Naive thymus-derived CD4-positive, alpha-beta T cell (primary cell): ENCODE results near the gene SSNA1. TPM values are rescaled to one million over a fixed set of nuclear protein-coding genes. Genes with fewer than 3 reads are reported as not detected.
A peak's percentile ranks its signal among the peaks of the same experiment; 100 is the strongest.

Experiments
- ATAC-seq: fragments of 150-1000 bp; cut with Tn5 transposase; 2 replicates; pipeline ENCODE4 v1.10.0; 2021; ENCODE audit warnings: mild to moderate bottlenecking, moderate library complexity
- CTCF ChIA-PET: fragments of 350-600 bp; sonication (Branson Sonifier 250); formaldehyde crosslinking; loops from one replicate; lab custom pipeline; 2021; ENCODE audit warnings: antibody characterized with exemption; lab: Charles Lee
- POLR2A ChIA-PET: fragments of 350-600 bp; sonication (Branson Sonifier 250); formaldehyde crosslinking; loops from one replicate; lab custom pipeline; 2021; ENCODE audit warnings: antibody characterized with exemption, inconsistent platforms; lab: Charles Lee
- DNase-seq, 9 donors: peaks; one replicate each; pipeline versions ENCODE4 v3.0.0 to v3.0.0-alpha.2; 2020 to 2022; ENCODE audit warnings: mixed read lengths in 1 of 9
- H3K27ac ChIP-seq: one replicate; pipeline ENCODE4 v1.7.0; 2013; ENCODE audit warnings: mild to moderate bottlenecking, low read depth, low read length, moderate library complexity
- H3K27me3 ChIP-seq, 2 donors: one replicate each; pipeline ENCODE4 v1.7.0; 2013; ENCODE audit warnings: low read length in 2 of 2, mild to moderate bottlenecking in 2 of 2, moderate library complexity in 2 of 2; ENCODE audit not compliant: control insufficient read depth in 2 of 2, insufficient read depth in 2 of 2
- H3K36me3 ChIP-seq, 3 experiments: 1 replicate in 2 of 3; 2 replicates in 1 of 3; pipeline ENCODE4 v1.7.0; 2013; ENCODE audit warnings: low read length in 3 of 3, mild to moderate bottlenecking in 3 of 3, moderate library complexity in 1 of 3; ENCODE audit not compliant: insufficient read depth in 3 of 3, control insufficient read depth in 2 of 3
- H3K4me1 ChIP-seq, 2 donors: one replicate each; pipeline ENCODE4 v1.7.0; 2013; ENCODE audit warnings: low read length in 2 of 2, mild to moderate bottlenecking in 2 of 2, moderate library complexity in 1 of 2; ENCODE audit not compliant: control insufficient read depth in 2 of 2, insufficient read depth in 2 of 2
- H3K4me3 ChIP-seq: 2 replicates; pipeline ENCODE4 v1.7.0; 2013; ENCODE audit warnings: mild to moderate bottlenecking, low read length
- H3K9me3 ChIP-seq, 3 experiments: 1 replicate in 2 of 3; 2 replicates in 1 of 3; pipeline ENCODE4 v1.7.0; 2013; ENCODE audit warnings: low read length in 3 of 3; ENCODE audit not compliant: control insufficient read depth in 2 of 3
- H3K27ac Mint-ChIP-seq, 9 donors: one replicate each; pipeline ENCODE4 v1.8.0; 2020 to 2022; ENCODE audit warnings: mixed read lengths in 9 of 9, mild to moderate bottlenecking in 8 of 9, moderate library complexity in 5 of 9, inconsistent platforms in 2 of 9
- H3K27me3 Mint-ChIP-seq, 5 donors: one replicate each; pipeline ENCODE4 v1.8.0; 2021 to 2022; ENCODE audit warnings: mixed read lengths in 5 of 5, mild to moderate bottlenecking in 1 of 5
- H3K36me3 Mint-ChIP-seq, 5 donors: one replicate each; pipeline ENCODE4 v1.8.0; 2020 to 2022; ENCODE audit warnings: mixed read lengths in 5 of 5, mild to moderate bottlenecking in 3 of 5, inconsistent platforms in 1 of 5
- H3K4me1 Mint-ChIP-seq, 7 donors: one replicate each; pipeline ENCODE4 v1.8.0; 2020 to 2022; ENCODE audit warnings: mixed read lengths in 7 of 7, mild to moderate bottlenecking in 3 of 7, inconsistent platforms in 1 of 7
- H3K4me3 Mint-ChIP-seq, 10 donors: one replicate each; pipeline ENCODE4 v1.8.0; 2020 to 2022; ENCODE audit warnings: mild to moderate bottlenecking in 10 of 10, mixed read lengths in 10 of 10, moderate library complexity in 6 of 10, inconsistent platforms in 2 of 10
- H3K9me3 Mint-ChIP-seq, 11 donors: one replicate each; pipeline ENCODE4 v1.8.0; 2020 to 2022; ENCODE audit warnings: mixed read lengths in 11 of 11, mild to moderate bottlenecking in 4 of 11, inconsistent platforms in 1 of 11, moderate library complexity in 1 of 11
- intact Hi-C, 2 donors: fragments of 100-400 bp; cut with micrococcal nuclease; formaldehyde crosslinking; loops; one replicate each; pipeline ENCODE4 v1.15.1; 2023
- polyA plus RNA-seq, 2 donors: library from polyadenylated mRNA; unstranded; fragments of 300-500 nt; fragmentation: Illumina TruSeq; gene quantifications; one replicate each; pipeline ENCODE4 v1.2.3, GENCODE V29; 2021
- total RNA-seq, 6 experiments: library from RNA in 5 of 6; stranded (reverse) in 5 of 6; gene quantifications; 1 replicate in 5 of 6; 2 replicates in 1 of 6; pipeline ENCODE4 v1.2.3 and lab custom pipeline; 2021 to 2026

The SSNA1 gene
- total and polyA plus RNA-seq, 7 experiments from 2014 or later = 37.9 to 133 (median 47.0) TPM

DNA sequence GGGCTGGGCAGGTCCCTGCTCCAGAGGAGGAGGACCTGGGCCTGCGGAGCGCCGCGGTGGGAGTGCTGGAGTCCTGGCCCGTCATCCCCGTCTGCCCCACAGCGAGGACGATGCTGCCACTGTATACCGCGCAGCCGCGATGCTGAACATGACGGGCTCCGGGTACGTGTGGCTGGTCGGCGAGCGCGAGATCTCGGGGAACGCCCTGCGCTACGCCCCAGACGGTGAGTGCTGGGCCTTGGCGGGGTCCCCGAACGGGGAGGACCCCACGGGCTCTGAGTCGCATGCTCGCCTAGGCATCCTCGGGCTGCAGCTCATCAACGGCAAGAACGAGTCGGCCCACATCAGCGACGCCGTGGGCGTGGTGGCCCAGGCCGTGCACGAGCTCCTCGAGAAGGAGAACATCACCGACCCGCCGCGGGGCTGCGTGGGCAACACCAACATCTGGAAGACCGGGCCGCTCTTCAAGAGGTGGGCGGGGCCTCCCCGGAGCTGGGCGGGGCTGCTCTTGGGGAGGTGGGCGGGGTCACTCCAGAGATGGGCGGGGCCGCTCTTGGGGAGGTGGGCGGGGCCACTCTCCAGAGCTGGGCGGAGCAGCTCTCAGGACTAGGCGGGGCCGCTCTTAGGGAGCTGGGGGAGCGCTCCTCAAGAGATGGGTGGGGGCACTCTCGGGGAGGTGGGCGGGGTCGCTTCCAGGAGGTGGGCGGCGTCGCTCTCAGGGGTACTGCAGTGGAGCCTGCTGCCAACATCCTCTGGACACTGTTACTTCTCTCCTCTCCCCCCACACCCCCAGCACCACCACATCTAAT lies 31.7 kb upstream of the SSNA1 start:
- intact Hi-C loops = loop anchor here in 1 of 2 donors (1.0 kb wide), 1 partner anchor 67 kb away; no protein-coding TSS in a partner anchor
- ATAC-seq = peak; percentile 88
- H3K4me3 ChIP-seq = peak overlapping the region; percentile 41
- peaks cover 0 to 16% of the 10 kb centered on the region in 2 donors for H3K4me1 ChIP-seq
- no peak overlapping the region for H3K27ac ChIP-seq
- peak overlapping the region in 8 of 10 donors; percentile 27 to 78 (median 66) for H3K4me3 Mint-ChIP-seq
- H3K27ac Mint-ChIP-seq = no peak overlapping the region
- peak in 6 of 9 donors; percentile 27 to 77 (median 40) for DNase-seq
- peaks cover 5 to 19% (median 11%) of the 10 kb centered on the region in 7 donors for H3K4me1 Mint-ChIP-seq
- no peaks in the 10 kb centered on the region for H3K36me3 Mint-ChIP-seq
- no peaks in the 10 kb centered on the region for H3K9me3 ChIP-seq
- H3K27me3 Mint-ChIP-seq = peaks cover 32 to 44% (median 38%) of the 10 kb centered on the region in 5 donors
- POLR2A ChIA-PET = interaction anchor here (0.9 to 1.0 kb wide), 2 partner anchors 27 to 30 kb away, joined by 3 read pairs; no protein-coding TSS in a partner anchor
- no peaks in the 10 kb centered on the region for H3K36me3 ChIP-seq
- H3K9me3 Mint-ChIP-seq = peaks cover 0 to 3% (median 0%) of the 10 kb centered on the region in 11 donors
- H3K27me3 ChIP-seq = peaks cover 4 to 24% of the 10 kb centered on the region in 2 donors
- CTCF ChIA-PET = no interaction called here

DNA sequence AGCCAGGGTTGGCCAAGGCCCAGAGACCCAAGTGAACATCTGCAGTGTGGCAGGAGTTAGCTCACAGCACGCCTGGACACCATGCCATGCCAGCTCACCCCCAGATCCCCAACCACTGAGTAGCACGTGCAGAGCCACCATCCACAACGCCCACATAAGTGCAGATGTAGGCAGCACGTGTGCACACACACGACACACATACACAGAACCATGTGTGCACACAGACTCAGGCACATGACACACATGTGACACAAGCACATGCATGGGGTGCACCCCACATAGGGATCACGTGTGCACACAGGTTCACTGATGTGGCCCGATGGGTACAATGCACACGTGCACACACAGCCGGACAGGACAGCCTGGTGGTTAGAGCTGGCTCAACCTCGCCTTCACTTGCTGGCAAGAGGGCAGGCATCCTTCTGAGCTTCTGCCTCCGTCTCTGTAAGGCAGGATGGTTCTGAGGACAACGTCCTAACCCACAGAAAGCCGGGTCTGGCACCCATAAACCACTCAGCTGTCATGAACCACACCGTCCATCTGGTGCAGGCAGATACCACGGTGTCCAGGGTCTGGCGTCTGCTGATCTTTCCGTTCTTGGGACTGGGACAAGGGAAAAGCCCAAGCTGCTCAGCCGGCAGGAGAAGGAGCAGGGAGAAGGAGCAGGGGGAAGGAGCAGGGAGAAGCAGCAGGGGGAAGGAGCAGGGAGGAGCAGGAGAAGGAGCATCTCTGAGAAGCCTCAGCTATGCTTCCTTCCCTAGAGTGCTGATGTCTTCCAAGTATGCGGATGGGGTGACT lies 30.7 kb upstream of the SSNA1 start:
- peak overlapping the region in 5 of 10 donors; percentile 27 to 55 (median 48) for H3K4me3 Mint-ChIP-seq
- Histone ChIP-seq H3K4me3 (no peak overlapping the region), H3K27ac (no peak overlapping the region), H3K27me3 (peaks cover 4 to 24% of the 10 kb centered on the region in 2 donors), H3K9me3 (no peaks in the 10 kb centered on the region), H3K4me1 (peaks cover 0 to 16% of the 10 kb centered on the region in 2 donors), H3K36me3 (no peaks in the 10 kb centered on the region)
- no peak for ATAC-seq
- POLR2A ChIA-PET = interaction anchor here (1.0 kb wide), 1 partner anchor 29 kb away, joined by 3 read pairs; no protein-coding TSS in a partner anchor
- peaks cover 0 to 3% (median 0%) of the 10 kb centered on the region in 11 donors for H3K9me3 Mint-ChIP-seq
- H3K27ac Mint-ChIP-seq = no peak overlapping the region
- peaks cover 32 to 45% (median 41%) of the 10 kb centered on the region in 5 donors for H3K27me3 Mint-ChIP-seq
- H3K4me1 Mint-ChIP-seq = peaks cover 5 to 19% (median 13%) of the 10 kb centered on the region in 7 donors
- intact Hi-C loops = loop anchor here in 1 of 2 donors (1.0 kb wide), 1 partner anchor 65 kb away; no protein-coding TSS in a partner anchor
- no peaks in the 10 kb centered on the region for H3K36me3 Mint-ChIP-seq
- no peak for DNase-seq
- CTCF ChIA-PET = no interaction called here

DNA sequence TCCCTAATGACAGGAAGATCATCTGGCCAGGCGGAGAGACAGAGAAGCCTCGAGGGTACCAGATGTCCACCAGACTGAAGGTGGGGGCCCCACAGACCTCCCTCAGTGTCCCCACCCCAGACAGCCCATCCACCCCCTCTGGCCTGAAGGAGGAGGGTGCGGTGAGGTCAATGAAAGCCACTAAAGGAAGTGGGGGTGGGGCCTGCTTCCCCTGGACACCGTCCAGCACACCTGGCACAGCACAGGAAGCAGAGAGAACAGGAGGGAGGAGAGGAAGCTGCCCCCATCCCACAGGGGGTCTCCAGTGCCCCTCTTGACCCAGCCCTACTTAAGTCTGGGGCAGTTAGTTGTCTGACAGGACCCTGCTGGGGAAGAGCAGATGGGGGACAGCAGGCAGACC lies 29.9 kb upstream of the SSNA1 start:
- Histone ChIP-seq H3K4me3 (no peak overlapping the region), H3K27me3 (peaks cover 4 to 24% of the 10 kb centered on the region in 2 donors), H3K9me3 (no peaks in the 10 kb centered on the region), H3K4me1 (peaks cover 0 to 16% of the 10 kb centered on the region in 2 donors), H3K36me3 (no peaks in the 10 kb centered on the region), H3K27ac (no peak overlapping the region)
- no peak overlapping the region for H3K4me3 Mint-ChIP-seq
- no peak overlapping the region for H3K27ac Mint-ChIP-seq
- H3K9me3 Mint-ChIP-seq = peaks cover 0 to 3% (median 0%) of the 10 kb centered on the region in 11 donors
- ATAC-seq = no peak
- peaks cover 5 to 19% (median 15%) of the 10 kb centered on the region in 7 donors for H3K4me1 Mint-ChIP-seq
- intact Hi-C loops = no loop called here
- peaks cover 32 to 49% (median 41%) of the 10 kb centered on the region in 5 donors for H3K27me3 Mint-ChIP-seq
- POLR2A ChIA-PET = no interaction called here
- CTCF ChIA-PET = no interaction called here
- no peak for DNase-seq
- no peaks in the 10 kb centered on the region for H3K36me3 Mint-ChIP-seq

DNA sequence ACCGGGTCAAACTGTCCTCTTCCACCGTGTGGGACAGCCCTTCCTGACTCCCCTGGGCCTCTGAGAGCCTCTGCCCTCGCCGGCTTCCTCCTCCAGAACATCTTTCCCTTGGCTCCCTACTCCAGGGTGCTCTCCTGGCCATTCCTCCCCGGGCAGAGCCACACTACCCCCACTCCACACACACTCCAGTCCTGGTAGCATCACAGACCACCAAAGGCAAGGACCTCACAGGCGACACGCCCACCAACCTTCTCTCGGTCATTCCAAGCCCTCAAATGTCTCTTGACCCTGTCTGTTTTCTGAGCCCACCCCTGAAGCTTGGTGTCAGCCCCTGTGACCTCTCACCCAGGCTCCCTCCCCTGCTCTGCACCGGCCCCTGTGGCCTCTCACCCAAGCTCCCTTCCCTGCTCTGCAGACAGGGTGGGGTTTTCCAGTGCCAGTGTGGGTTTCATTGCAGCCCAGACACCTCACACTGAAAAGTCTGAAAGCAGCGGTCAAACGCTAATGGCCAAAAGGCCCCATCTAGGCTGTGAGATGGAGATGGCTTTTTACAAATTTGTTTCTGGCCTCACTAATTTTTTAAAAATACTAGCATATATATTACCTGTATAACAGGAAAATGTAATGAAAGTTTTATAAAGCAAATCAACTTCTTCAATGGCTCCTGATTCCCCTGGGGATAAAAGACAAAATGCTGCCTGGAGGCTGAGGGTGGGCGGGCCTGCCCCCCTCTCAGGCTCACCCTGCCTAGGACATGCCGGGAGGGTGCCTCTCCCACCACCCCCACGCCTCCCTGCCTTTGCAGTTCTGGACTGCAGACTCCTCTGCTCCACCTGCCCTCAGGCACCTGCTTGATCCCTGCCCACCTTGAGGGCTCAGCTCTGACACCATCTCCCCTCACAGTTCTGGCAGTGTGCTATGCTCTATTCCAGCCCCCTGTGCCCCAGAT lies 29.1 kb upstream of the SSNA1 start:
- Mint-ChIP-seq H3K4me3 (no peak overlapping the region), H3K9me3 (peaks cover 0 to 3% (median 0%) of the 10 kb centered on the region in 11 donors), H3K4me1 (peaks cover 5 to 19% (median 15%) of the 10 kb centered on the region in 7 donors), H3K27ac (peak overlapping the region in 1 of 9 donors; percentile 10), H3K36me3 (no peaks in the 10 kb centered on the region), H3K27me3 (peaks cover 36 to 51% (median 42%) of the 10 kb centered on the region in 5 donors)
- Histone ChIP-seq H3K27me3 (peaks cover 4 to 28% of the 10 kb centered on the region in 2 donors), H3K9me3 (no peaks in the 10 kb centered on the region), H3K4me3 (no peak overlapping the region), H3K36me3 (no peaks in the 10 kb centered on the region), H3K4me1 (peaks cover 0 to 16% of the 10 kb centered on the region in 2 donors), H3K27ac (no peak overlapping the region)
- intact Hi-C loops = no loop called here
- POLR2A ChIA-PET = no interaction called here
- DNase-seq (no peak), ATAC-seq (no peak)
- CTCF ChIA-PET = no interaction called here

DNA sequence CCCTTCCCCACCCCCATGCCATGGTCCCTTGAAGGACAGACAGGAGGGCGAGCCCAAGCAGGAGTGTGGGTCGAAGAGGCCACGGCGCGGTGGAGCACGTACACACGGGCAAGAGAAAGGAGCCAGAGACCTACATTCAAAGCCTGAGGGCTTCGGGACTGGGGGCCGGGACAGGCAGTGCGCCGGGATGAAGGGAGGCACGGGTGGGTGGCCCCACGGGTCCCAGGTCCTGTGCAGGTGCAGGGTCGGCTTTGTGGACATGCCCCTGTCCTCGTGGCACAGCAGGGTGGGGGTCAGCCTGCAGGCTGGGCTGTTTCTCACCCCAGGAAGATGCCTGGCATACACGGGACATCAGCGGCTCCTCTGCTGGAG lies 28.4 kb upstream of the SSNA1 start:
- Histone ChIP-seq H3K36me3 (no peaks in the 10 kb centered on the region), H3K27me3 (peaks cover 4 to 28% of the 10 kb centered on the region in 2 donors), H3K4me1 (peaks cover 0 to 16% of the 10 kb centered on the region in 2 donors), H3K27ac (no peak overlapping the region), H3K9me3 (no peaks in the 10 kb centered on the region), H3K4me3 (no peak overlapping the region)
- DNase-seq = no peak
- intact Hi-C loops = no loop called here
- ATAC-seq = no peak
- Mint-ChIP-seq H3K4me3 (no peak overlapping the region), H3K27me3 (peaks cover 35 to 51% (median 41%) of the 10 kb centered on the region in 5 donors), H3K9me3 (peaks cover 0 to 3% (median 0%) of the 10 kb centered on the region in 11 donors), H3K4me1 (peaks cover 5 to 19% (median 13%) of the 10 kb centered on the region in 7 donors), H3K36me3 (no peaks in the 10 kb centered on the region), H3K27ac (peak overlapping the region in 1 of 9 donors; percentile 10)
- CTCF ChIA-PET = no interaction called here
- POLR2A ChIA-PET = no interaction called here
